Omental fat pad (tissue), 4 donors: ENCODE results near the gene ST3GAL5. TPM values are rescaled to one million over a fixed set of nuclear protein-coding genes. Genes with fewer than 3 reads are reported as not detected.

Source experiments
- ATAC-seq: fragments of 150-250 bp; one replicate; pipeline ENCODE4 v1.9.1; 2016; ENCODE audit warnings: mild to moderate bottlenecking, moderate library complexity; ENCODE audit not compliant: low FRiP score
- DNase-seq: peaks from one replicate; pipeline ENCODE4 v3.0.0-alpha.2; 2019; ENCODE audit warnings: low spot score
- CTCF ChIP-seq, 3 donors: fragments of 450-650 bp; IDR thresholded peaks; one replicate each; pipeline ENCODE4 v1.5.1; 2016 to 2017; ENCODE audit warnings: antibody characterized with exemption in 3 of 3, mild to moderate bottlenecking in 3 of 3, moderate library complexity in 2 of 3
- total RNA-seq, 4 donors: library from RNA; depleted of rRNA; stranded (reverse); fragments of >200 nt; gene quantifications; one replicate each; pipeline ENCODE4 v1.1.0, GENCODE V29; 2016

ST3GAL5 gene
- total RNA-seq, 4 donors from 2014 or later, result 41.7 to 89.5 (median 59.4) TPM

DNA sequence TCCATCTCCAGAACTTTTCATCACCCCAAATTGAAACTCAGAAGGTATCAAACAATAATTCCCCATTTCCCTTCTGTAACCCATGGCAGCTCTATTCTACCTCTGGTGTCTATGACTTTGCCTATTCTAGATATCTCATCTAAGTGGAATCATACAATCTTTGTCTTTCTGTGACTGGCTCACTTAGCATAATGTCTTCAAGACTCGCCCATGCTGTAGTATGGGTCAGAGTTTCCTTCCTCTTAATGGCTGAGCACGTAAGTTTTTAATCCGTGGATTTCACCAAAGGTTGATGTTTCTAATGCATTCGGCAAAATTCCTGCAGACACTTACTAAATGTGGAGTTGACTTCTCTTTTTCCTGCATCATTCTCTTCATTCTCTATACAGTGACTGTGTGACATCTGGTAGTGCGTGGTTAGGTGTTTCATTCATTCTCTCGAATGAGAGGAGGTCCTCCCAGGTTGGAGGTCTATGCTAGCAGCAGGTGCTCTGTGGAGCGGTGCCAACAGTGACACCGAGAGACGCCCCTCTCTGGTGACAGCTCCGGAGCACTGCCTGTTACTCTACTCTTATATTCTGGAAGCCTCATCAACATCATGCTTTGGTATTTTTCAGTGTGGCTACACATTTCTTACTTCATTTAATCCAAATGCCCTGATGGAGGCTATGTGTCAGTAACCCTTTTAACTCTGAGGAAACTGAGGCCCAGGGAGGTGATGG lies 84.9 kb downstream of the ST3GAL5 start:
- TF ChIP-seq CTCF (IDR thresholded peaks at IDR 0.05), result no peak
- DNase-seq (no peak), ATAC-seq (no peak)

- ATAC-seq (no peak), DNase-seq (no peak)
- TF ChIP-seq CTCF (IDR thresholded peaks at IDR 0.05), result no peak
These were observed 86.3 kb downstream of the ST3GAL5 start for GRCh38 chr2:85802354-85803103.

- DNase-seq (no peak), ATAC-seq (no peak)
- no peak for TF ChIP-seq CTCF (IDR thresholded peaks at IDR 0.05)
These were observed 86.9 kb downstream of the ST3GAL5 start for GRCh38 chr2:85801871-85802270.

GRCh38 chr2:85800586-85800985 lies 88.2 kb downstream of the ST3GAL5 start:
- DNase-seq, result peak; percentile 1
- ATAC-seq, result no peak
- no peak for TF ChIP-seq CTCF (IDR thresholded peaks at IDR 0.05)

- TF ChIP-seq CTCF (IDR thresholded peaks at IDR 0.05), result no peak
- ATAC-seq (peak; percentile 51), DNase-seq (peak; percentile 23)
These were observed 89.4 kb downstream of the ST3GAL5 start for GRCh38 chr2:85799215-85799956.

DNA sequence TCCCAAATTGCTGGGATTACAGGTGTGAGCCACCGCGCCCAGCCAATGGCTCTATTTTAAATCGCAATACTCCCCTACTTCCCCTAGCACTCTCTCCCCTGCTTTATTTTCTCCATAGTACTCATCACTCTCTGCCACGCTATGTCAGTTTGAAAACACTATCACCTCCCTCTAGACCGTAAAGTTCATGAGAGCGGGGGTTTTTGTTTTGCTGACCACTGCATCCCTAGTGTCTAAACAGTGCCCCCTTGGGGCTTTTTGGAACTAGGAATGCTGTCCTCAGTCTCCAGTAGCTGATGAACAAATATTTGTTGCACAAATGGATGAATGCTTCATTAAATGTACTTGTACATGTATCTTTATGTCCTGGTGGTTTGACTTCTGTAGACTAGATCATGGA lies 90.9 kb downstream of the ST3GAL5 start:
- no peak for ATAC-seq
- DNase-seq, result peak; percentile 0

More for the DNA sequence above, 90.9 kb downstream of the ST3GAL5 start:
- no peak for TF ChIP-seq CTCF (IDR thresholded peaks at IDR 0.05)
